ENCODE measurements around the gene PTPN11. TPM values are rescaled to one million over a fixed set of nuclear protein-coding genes. Genes with fewer than 3 reads are reported as not detected.
A peak's percentile ranks its signal among the peaks of the same experiment; 100 is the strongest.
"Not testable (repeated sequence)": the region's sequence is repeated elsewhere in the genome, so short reads cannot be mapped to it uniquely, and the experiment has no call there.

Gene PTPN11
- total RNA-seq, 2 donors from 2014 or later: 95.0 to 119 TPM

GRCh38 chr12:112401054-112401453 is 17.7 kb upstream of the PTPN11 start:
- Mint-ChIP-seq H3K4me1 (peaks cover 5% of the 10 kb centered on the region), H3K36me3 (ENCODE audit: low read depth) (peaks cover 21% of the 10 kb centered on the region), H3K27me3 (no peaks in the 10 kb centered on the region), H3K27ac (no peak overlapping the region), H3K4me3 (no peak overlapping the region), H3K9me3 (no peaks in the 10 kb centered on the region)
- no peak for ATAC-seq (replicated peaks)

DNA sequence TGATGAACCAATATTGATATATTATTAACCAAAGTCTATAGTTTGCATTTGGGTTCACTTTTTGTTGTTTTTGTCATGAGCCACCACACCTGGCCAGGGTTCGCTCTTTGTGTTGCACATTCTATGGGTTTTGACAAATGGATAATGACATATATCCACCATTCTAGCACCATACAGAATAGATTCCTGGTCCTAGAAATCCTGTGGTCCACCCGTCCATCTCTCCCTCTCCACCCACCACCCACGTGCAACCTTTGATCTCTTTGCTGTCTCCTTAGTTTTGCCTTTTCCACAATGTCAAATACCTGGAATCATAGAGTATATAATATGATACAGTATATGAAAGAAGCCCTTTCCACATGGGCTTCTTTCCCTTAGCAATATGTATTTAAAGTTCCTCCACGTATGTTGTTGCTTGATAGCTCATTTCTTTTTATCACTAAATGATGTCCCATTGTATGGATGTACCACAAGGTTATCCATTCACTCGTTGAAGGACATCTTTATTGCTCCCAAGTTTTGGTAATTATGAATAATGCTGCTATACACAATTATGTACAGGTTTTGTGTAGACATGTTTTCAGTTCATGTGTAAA is 16.7 kb upstream of the PTPN11 start:
- H3K27ac Mint-ChIP-seq: no peak overlapping the region
- H3K36me3 Mint-ChIP-seq (ENCODE audit: low read depth): peaks cover 30% of the 10 kb centered on the region
- no peak for ATAC-seq (replicated peaks)

GRCh38 chr12:112406519-112407488 is 11.9 kb upstream of the PTPN11 start:
- Mint-ChIP-seq H3K4me1 (peaks cover 22% of the 10 kb centered on the region), H3K36me3 (ENCODE audit: low read depth) (peaks cover 57% of the 10 kb centered on the region), H3K27ac (peak overlapping the region; percentile 100), H3K4me3 (peak overlapping the region; percentile 100), H3K27me3 (no peaks in the 10 kb centered on the region), H3K9me3 (no peaks in the 10 kb centered on the region)
- ATAC-seq (replicated peaks): no peak

More for the DNA sequence above, 16.7 kb upstream of the PTPN11 start:
- H3K4me3 Mint-ChIP-seq: no peak overlapping the region
- H3K4me1 Mint-ChIP-seq: peaks cover 6% of the 10 kb centered on the region
- no peaks in the 10 kb centered on the region for H3K9me3 Mint-ChIP-seq
- no peaks in the 10 kb centered on the region for H3K27me3 Mint-ChIP-seq

- not testable (repeated sequence) for ATAC-seq (replicated peaks); H3K27me3 Mint-ChIP-seq; H3K9me3 Mint-ChIP-seq
- Mint-ChIP-seq H3K4me3 (peak overlapping the region; percentile 100), H3K36me3 (ENCODE audit: low read depth) (peaks cover 57% of the 10 kb centered on the region), H3K27ac (peak overlapping the region; percentile 100), H3K4me1 (peaks cover 22% of the 10 kb centered on the region)
Measured at GRCh38 chr12:112407683-112408082, 11.1 kb upstream of the PTPN11 start.

- peak overlapping the region; percentile 100 for H3K4me3 Mint-ChIP-seq
- ATAC-seq (replicated peaks): peak; percentile 66
- H3K27me3 Mint-ChIP-seq: no peaks in the 10 kb centered on the region
- H3K27ac Mint-ChIP-seq: peak overlapping the region; percentile 100
- H3K9me3 Mint-ChIP-seq: no peaks in the 10 kb centered on the region
- H3K4me1 Mint-ChIP-seq: peaks cover 22% of the 10 kb centered on the region
- H3K36me3 Mint-ChIP-seq (ENCODE audit: low read depth): peaks cover 57% of the 10 kb centered on the region
Measured at GRCh38 chr12:112408621-112409020, 10.1 kb upstream of the PTPN11 start.

DNA sequence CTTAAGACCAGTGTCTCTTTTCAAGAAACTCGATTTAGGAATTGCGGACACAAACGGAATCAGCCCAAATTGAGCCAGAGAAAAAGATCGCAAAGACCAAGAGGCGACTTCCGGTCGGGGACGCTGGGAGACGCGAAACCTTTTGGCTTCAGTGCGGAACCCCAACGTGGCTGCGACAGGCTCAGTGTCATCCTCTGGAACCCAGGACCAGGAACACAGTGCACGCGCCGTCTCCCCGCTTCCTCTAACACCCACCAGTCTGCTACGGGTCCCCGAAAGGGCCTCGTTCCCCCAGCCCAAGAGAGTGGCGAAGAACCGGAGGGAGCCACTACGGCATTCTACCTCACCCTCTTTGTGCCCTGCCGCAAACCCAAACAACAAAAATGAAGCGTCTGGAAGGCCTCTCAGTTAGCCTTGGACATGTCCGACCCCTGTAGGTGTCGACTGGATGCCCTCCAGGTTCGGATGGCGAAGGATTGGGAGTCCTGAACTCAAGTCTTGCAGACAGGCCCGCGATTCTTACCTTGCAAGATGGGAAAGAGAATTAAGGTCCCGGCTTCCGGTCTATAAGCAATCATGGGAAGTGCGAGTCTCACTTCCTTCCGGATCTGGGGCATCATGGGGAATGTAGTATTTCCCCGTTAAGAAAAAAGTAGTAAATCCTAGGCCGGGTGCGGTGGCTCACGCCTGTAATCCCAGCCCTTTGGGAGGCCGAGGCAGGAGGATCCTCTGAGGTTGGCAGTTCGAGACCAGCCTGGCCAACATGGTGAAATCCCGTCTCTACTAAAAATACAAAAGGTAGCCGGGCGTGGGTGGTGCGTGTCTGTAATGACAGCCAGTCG is 9.5 kb upstream of the PTPN11 start, which contains the start of gene RPL6:
Gene RPL6, minus strand, starts transcription at position 542 of the 842 bp plus-strand sequence. CDS start 949 bp downstream, outside the sequence.
- Mint-ChIP-seq H3K4me1 (peaks cover 22% of the 10 kb centered on the region), H3K4me3 (peak within 1 kb of the TSS; percentile 100), H3K27me3 (no peaks in the 10 kb centered on the region), H3K9me3 (no peaks in the 10 kb centered on the region), H3K27ac (peak within 1 kb of the TSS; percentile 100), H3K36me3 (ENCODE audit: low read depth) (peaks cover 54% of the 10 kb centered on the region)
- ATAC-seq (replicated peaks): peak; percentile 93

DNA sequence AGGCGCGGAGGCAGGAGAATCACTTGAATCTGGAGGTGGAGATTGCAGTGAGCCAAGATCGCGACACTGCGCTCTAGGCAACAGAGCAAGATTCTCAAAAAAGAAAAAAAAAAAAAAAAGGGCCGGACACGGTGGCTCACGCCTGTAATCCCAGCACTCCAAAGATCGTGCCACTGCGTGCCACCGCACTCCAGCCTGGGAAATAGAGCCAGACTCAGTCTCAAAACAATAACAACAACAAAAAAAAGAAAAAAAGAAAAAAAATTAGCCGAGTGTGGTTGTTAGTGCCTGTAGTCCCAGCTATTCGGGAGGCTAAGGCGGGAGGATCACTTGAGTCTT is 8.9 kb upstream of the PTPN11 start:
- Mint-ChIP-seq H3K36me3 (ENCODE audit: low read depth) (peaks cover 49% of the 10 kb centered on the region), H3K4me1 (peaks cover 24% of the 10 kb centered on the region), H3K27ac (peak overlapping the region; percentile 100), H3K4me3 (peak overlapping the region; percentile 100), H3K27me3 (no peaks in the 10 kb centered on the region), H3K9me3 (no peaks in the 10 kb centered on the region)
- ATAC-seq (replicated peaks): no peak

- H3K4me3 Mint-ChIP-seq: no peak overlapping the region
- no peak for ATAC-seq (replicated peaks)
- no peak overlapping the region for H3K27ac Mint-ChIP-seq
- H3K27me3 Mint-ChIP-seq: no peaks in the 10 kb centered on the region
- H3K4me1 Mint-ChIP-seq: peaks cover 9% of the 10 kb centered on the region
- H3K9me3 Mint-ChIP-seq: no peaks in the 10 kb centered on the region
- H3K36me3 Mint-ChIP-seq (ENCODE audit: low read depth): peaks cover 13% of the 10 kb centered on the region
Measured at GRCh38 chr12:112413855-112414625, 4.7 kb upstream of the PTPN11 start.

DNA sequence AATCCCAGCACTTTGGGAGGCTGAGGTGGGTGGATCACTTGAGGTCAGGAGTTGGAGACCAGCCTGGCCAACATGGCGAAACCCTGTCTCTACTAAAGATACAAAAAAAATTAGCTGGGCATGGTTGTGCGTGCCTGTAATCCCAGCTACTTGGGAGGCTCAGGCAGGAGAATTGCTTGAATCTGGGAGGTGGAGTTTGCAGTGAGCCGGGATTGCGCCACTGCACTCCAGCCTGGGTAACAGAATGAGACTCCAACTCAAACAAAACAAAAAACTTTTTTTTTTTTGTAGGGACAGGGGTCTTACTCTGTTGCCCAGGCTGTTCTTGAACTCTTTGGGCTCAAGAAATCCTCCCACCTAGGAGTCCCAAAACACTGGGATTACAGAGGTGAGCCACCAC is 3.3 kb upstream of the PTPN11 start:
- H3K9me3 Mint-ChIP-seq; H3K27ac Mint-ChIP-seq; H3K27me3 Mint-ChIP-seq; H3K4me3 Mint-ChIP-seq; ATAC-seq (replicated peaks); H3K4me1 Mint-ChIP-seq: not testable (repeated sequence)
- H3K36me3 Mint-ChIP-seq (ENCODE audit: low read depth): peaks cover 19% of the 10 kb centered on the region

GRCh38 chr12:112418273-112418607 is 507 bp upstream of the PTPN11 start:
- Mint-ChIP-seq H3K9me3 (no peaks in the 10 kb centered on the region), H3K27ac (peak overlapping the region; percentile 99), H3K4me1 (peaks cover 27% of the 10 kb centered on the region), H3K4me3 (peak overlapping the region; percentile 99), H3K36me3 (ENCODE audit: low read depth) (peaks cover 43% of the 10 kb centered on the region), H3K27me3 (no peaks in the 10 kb centered on the region)
- no peak for ATAC-seq (replicated peaks)

DNA sequence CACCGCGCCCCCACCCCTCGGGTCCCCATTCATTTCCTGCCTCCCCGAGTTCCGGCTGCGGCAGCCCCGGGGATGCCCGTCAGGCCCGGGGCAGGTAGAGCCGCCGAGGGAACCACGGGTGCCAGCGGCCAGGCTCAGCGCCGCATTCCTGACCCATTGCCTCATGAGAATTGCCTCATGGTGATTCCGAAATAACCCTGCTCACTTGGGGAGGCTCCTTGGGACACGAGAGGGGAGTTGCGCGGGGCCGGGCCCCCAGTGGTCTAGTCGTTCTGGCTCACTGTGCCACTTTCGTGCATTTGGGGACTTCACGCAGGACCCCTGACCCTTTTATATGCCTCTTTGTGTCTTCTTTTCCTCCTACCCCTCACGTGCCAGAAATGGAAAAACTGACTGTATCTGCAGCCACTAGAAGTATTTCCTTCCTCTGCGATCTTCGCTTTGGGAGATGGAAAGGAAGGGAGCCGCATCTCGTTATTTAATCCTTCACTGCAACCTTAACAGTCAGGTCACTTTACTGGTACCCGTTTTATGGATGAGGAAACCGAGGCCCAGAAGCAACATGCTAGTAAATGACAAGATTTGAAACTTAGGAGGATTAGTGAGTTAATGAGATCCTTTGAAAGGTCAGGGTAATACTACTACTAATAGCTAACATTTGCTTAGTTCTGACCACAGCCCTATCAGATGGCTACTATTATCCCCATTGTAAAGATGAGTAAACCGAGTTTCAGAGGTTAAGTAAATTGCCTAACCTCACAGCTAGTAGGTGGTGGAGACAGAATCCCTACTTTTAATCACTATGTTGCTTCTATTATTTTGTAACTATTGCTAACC is 768 bp downstream of the PTPN11 start:
- Mint-ChIP-seq H3K4me3 (peak overlapping the region; percentile 99), H3K36me3 (ENCODE audit: low read depth) (peaks cover 52% of the 10 kb centered on the region), H3K27ac (peak overlapping the region; percentile 98), H3K4me1 (peaks cover 35% of the 10 kb centered on the region), H3K27me3 (no peaks in the 10 kb centered on the region), H3K9me3 (no peaks in the 10 kb centered on the region)
- peak; percentile 61 for ATAC-seq (replicated peaks)

GRCh38 chr12:112420740-112421139 is 2.0 kb downstream of the PTPN11 start:
- peaks cover 31% of the 10 kb centered on the region for H3K4me1 Mint-ChIP-seq
- H3K27ac Mint-ChIP-seq: peak overlapping the region; percentile 98
- no peaks in the 10 kb centered on the region for H3K27me3 Mint-ChIP-seq
- H3K4me3 Mint-ChIP-seq: peak overlapping the region; percentile 99
- no peak for ATAC-seq (replicated peaks)
- H3K36me3 Mint-ChIP-seq (ENCODE audit: low read depth): peaks cover 52% of the 10 kb centered on the region
- no peaks in the 10 kb centered on the region for H3K9me3 Mint-ChIP-seq

- Mint-ChIP-seq H3K9me3 (no peaks in the 10 kb centered on the region), H3K36me3 (ENCODE audit: low read depth) (peaks cover 57% of the 10 kb centered on the region), H3K4me1 (peaks cover 31% of the 10 kb centered on the region), H3K27me3 (no peaks in the 10 kb centered on the region), H3K27ac (peak overlapping the region; percentile 98), H3K4me3 (peak overlapping the region; percentile 17)
- ATAC-seq (replicated peaks): no peak
Measured at GRCh38 chr12:112421363-112421762, 2.6 kb downstream of the PTPN11 start.
